Measurements from ENCODE around the gene PIP4P1.

The PIP4P1 gene

GRCh38 chr14:20499108-20499507 lies 37.9 kb upstream of the PIP4P1 start:
- in situ Hi-C loops (cut with MboI; ENCODE audit: low pct_unique_long_range_greater_than_20kb, low sequenced_read_pairs, unreplicated experiment), result no loop called here
- DNase-seq (ENCODE audit: low spot score), result no peak
- TF ChIP-seq, protein P1, sequence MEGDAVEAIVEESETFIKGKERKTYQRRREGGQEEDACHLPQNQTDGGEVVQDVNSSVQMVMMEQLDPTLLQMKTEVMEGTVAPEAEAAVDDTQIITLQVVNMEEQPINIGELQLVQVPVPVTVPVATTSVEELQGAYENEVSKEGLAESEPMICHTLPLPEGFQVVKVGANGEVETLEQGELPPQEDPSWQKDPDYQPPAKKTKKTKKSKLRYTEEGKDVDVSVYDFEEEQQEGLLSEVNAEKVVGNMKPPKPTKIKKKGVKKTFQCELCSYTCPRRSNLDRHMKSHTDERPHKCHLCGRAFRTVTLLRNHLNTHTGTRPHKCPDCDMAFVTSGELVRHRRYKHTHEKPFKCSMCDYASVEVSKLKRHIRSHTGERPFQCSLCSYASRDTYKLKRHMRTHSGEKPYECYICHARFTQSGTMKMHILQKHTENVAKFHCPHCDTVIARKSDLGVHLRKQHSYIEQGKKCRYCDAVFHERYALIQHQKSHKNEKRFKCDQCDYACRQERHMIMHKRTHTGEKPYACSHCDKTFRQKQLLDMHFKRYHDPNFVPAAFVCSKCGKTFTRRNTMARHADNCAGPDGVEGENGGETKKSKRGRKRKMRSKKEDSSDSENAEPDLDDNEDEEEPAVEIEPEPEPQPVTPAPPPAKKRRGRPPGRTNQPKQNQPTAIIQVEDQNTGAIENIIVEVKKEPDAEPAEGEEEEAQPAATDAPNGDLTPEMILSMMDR (IDR thresholded peaks at IDR 0.05; ENCODE audit: extremely low read depth, insufficient read depth, missing control alignments), result no peak

GRCh38 chr14:20498622-20499021 lies 37.4 kb upstream of the PIP4P1 start:
- DNase-seq (ENCODE audit: low spot score), result no peak
- TF ChIP-seq, protein P1 (IDR thresholded peaks at IDR 0.05; ENCODE audit: extremely low read depth, insufficient read depth, missing control alignments), result no peak
- in situ Hi-C loops (cut with MboI; ENCODE audit: low pct_unique_long_range_greater_than_20kb, low sequenced_read_pairs, unreplicated experiment), result no loop called here

GRCh38 chr14:20494935-20495766 lies 33.9 kb upstream of the PIP4P1 start:
- DNase-seq (ENCODE audit: low spot score), result no peak
- TF ChIP-seq, protein P1 (IDR thresholded peaks at IDR 0.05; ENCODE audit: extremely low read depth, insufficient read depth, missing control alignments), result no peak
- in situ Hi-C loops (cut with MboI; ENCODE audit: low pct_unique_long_range_greater_than_20kb, low sequenced_read_pairs, unreplicated experiment), result no loop called here

- TF ChIP-seq, protein P1 (IDR thresholded peaks at IDR 0.05; ENCODE audit: extremely low read depth, insufficient read depth, missing control alignments), result no peak
- in situ Hi-C loops (cut with MboI; ENCODE audit: low pct_unique_long_range_greater_than_20kb, low sequenced_read_pairs, unreplicated experiment), result no loop called here
- no peak for DNase-seq (ENCODE audit: low spot score)
Measured at GRCh38 chr14:20493634-20494033, 32.4 kb upstream of the PIP4P1 start.

DNA sequence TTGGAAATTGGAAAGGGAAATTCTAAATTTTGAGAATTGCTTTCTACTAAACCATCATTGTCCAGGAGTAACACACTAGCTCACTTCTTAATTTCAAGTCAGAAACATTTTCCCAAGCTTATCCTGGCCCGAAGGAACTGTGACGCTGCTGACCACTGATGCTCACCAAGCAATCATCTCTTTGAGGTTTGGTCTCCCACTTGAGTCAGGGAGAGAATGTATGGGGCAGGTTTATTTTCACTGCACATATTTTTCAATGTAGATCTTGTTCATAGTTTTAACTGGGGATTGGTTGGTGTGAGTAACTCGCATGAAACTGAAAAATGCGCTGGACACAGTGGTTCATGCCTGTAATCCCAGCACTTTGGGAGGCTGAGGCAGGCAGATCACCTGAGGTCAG lies 31.3 kb upstream of the PIP4P1 start:
- in situ Hi-C loops (cut with MboI; ENCODE audit: low pct_unique_long_range_greater_than_20kb, low sequenced_read_pairs, unreplicated experiment), result no loop called here
- no peak for DNase-seq (ENCODE audit: low spot score)
- TF ChIP-seq, protein P1 (IDR thresholded peaks at IDR 0.05; ENCODE audit: extremely low read depth, insufficient read depth, missing control alignments), result no peak

- DNase-seq (ENCODE audit: low spot score), result no peak
- TF ChIP-seq, protein P1 (IDR thresholded peaks at IDR 0.05; ENCODE audit: extremely low read depth, insufficient read depth, missing control alignments), result no peak
- in situ Hi-C loops (cut with MboI; ENCODE audit: low pct_unique_long_range_greater_than_20kb, low sequenced_read_pairs, unreplicated experiment), result no loop called here
Measured at GRCh38 chr14:20490563-20490962, 29.3 kb upstream of the PIP4P1 start.

All from GM13977 (cell line).